Endothelial cell (in vitro differentiated cells): ENCODE measurements around the gene IZUMO1R. TPM values are rescaled to one million over a fixed set of nuclear protein-coding genes. Genes with fewer than 3 reads are reported as not detected.
"Not testable (repeated sequence)": the region's sequence is repeated elsewhere in the genome, so short reads cannot be mapped to it uniquely, and the experiment has no call there.

Source experiments
- DNase-seq: peaks from one replicate; pipeline ENCODE4 v3.0.0; 2021; ENCODE audit warnings: low spot score
- H3K27ac Mint-ChIP-seq: one replicate; pipeline ENCODE4 v1.8.0; 2021; ENCODE audit warnings: mixed read lengths, inconsistent platforms; ENCODE audit not compliant: unreplicated experiment
- H3K27me3 Mint-ChIP-seq: one replicate; pipeline ENCODE4 v1.8.0; 2021; ENCODE audit warnings: mild to moderate bottlenecking, moderate library complexity, mixed read lengths, inconsistent platforms; ENCODE audit not compliant: unreplicated experiment
- H3K36me3 Mint-ChIP-seq: one replicate; pipeline ENCODE4 v1.8.0; 2021; ENCODE audit warnings: mild to moderate bottlenecking, low read depth, mixed read lengths, inconsistent platforms; ENCODE audit not compliant: unreplicated experiment
- H3K4me1 Mint-ChIP-seq: one replicate; pipeline ENCODE4 v1.8.0; 2021; ENCODE audit warnings: mild to moderate bottlenecking, mixed read lengths, inconsistent platforms; ENCODE audit not compliant: unreplicated experiment
- H3K4me3 Mint-ChIP-seq: one replicate; pipeline ENCODE4 v1.8.0; 2021; ENCODE audit warnings: mild to moderate bottlenecking, mixed read lengths, inconsistent platforms; ENCODE audit not compliant: unreplicated experiment
- H3K9me3 Mint-ChIP-seq: one replicate; pipeline ENCODE4 v1.8.0; 2021; ENCODE audit warnings: mixed read lengths, inconsistent platforms; ENCODE audit not compliant: unreplicated experiment
- CTCF ChIP-seq: fragments of 200-600 bp; sonication (generic); IDR thresholded peaks from one replicate; pipeline ENCODE4 v1.5.0; 2021; ENCODE audit warnings: antibody characterized with exemption; ENCODE audit not compliant: unreplicated experiment
- total RNA-seq: library from RNA; stranded (reverse); fragmentation: NEBNext Ultra II Directional; extraction: Animal tissue kit (Norgen Biotek cat#: 25700); gene quantifications from one replicate; pipeline ENCODE4 v1.2.1, GENCODE V29; 2021; ENCODE audit not compliant: unreplicated experiment

Gene IZUMO1R
- total RNA-seq, 1 donor from 2014 or later = not detected

DNA sequence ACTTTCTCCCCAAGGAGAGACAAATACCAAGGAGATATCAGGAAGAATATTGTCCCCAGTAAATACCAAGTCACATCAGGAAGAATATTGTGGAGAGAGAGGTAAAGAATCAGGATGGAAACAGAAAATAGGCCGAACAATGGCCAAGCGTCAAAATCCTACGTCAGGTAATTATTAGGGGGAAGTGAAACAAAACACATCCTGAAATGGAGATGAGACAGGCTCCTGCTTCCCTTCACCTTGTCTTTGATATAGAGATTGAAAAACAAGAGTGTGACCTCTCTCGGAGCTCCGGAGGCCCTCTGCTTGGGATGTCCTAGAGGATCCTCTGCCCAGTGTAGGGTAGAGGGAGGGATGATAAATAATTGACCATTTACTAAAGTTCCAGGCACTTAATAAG lies 27.4 kb upstream of the IZUMO1R start:
- no peaks in the 10 kb centered on the region for H3K9me3 Mint-ChIP-seq
- no peaks in the 10 kb centered on the region for H3K36me3 Mint-ChIP-seq
- H3K27ac Mint-ChIP-seq = no peak overlapping the region
- TF ChIP-seq CTCF = no peak
- no peaks in the 10 kb centered on the region for H3K4me1 Mint-ChIP-seq
- no peaks in the 10 kb centered on the region for H3K27me3 Mint-ChIP-seq
- no peak for DNase-seq
- no peak overlapping the region for H3K4me3 Mint-ChIP-seq

GRCh38 chr11:94278207-94278606 lies 26.2 kb upstream of the IZUMO1R start:
- H3K4me3 Mint-ChIP-seq, H3K9me3 Mint-ChIP-seq, DNase-seq, H3K36me3 Mint-ChIP-seq, H3K4me1 Mint-ChIP-seq, H3K27ac Mint-ChIP-seq, H3K27me3 Mint-ChIP-seq: not testable (repeated sequence)

GRCh38 chr11:94279996-94280395 lies 24.4 kb upstream of the IZUMO1R start:
- Mint-ChIP-seq H3K27ac (no peak overlapping the region), H3K4me3 (no peak overlapping the region), H3K27me3 (no peaks in the 10 kb centered on the region), H3K36me3 (no peaks in the 10 kb centered on the region), H3K4me1 (no peaks in the 10 kb centered on the region), H3K9me3 (no peaks in the 10 kb centered on the region)
- DNase-seq = no peak
- TF ChIP-seq CTCF = no peak

GRCh38 chr11:94281324-94281723 lies 23.1 kb upstream of the IZUMO1R start:
- no peaks in the 10 kb centered on the region for H3K36me3 Mint-ChIP-seq
- H3K27me3 Mint-ChIP-seq = no peaks in the 10 kb centered on the region
- TF ChIP-seq CTCF = no peak
- H3K9me3 Mint-ChIP-seq = no peaks in the 10 kb centered on the region
- H3K4me1 Mint-ChIP-seq = no peaks in the 10 kb centered on the region
- no peak overlapping the region for H3K27ac Mint-ChIP-seq
- no peak overlapping the region for H3K4me3 Mint-ChIP-seq
- DNase-seq = no peak

GRCh38 chr11:94283678-94284077 lies 20.7 kb upstream of the IZUMO1R start:
- no peaks in the 10 kb centered on the region for H3K9me3 Mint-ChIP-seq
- no peak overlapping the region for H3K4me3 Mint-ChIP-seq
- DNase-seq = no peak
- no peaks in the 10 kb centered on the region for H3K36me3 Mint-ChIP-seq
- H3K4me1 Mint-ChIP-seq = no peaks in the 10 kb centered on the region
- no peaks in the 10 kb centered on the region for H3K27me3 Mint-ChIP-seq
- no peak overlapping the region for H3K27ac Mint-ChIP-seq
- no peak for TF ChIP-seq CTCF

DNA sequence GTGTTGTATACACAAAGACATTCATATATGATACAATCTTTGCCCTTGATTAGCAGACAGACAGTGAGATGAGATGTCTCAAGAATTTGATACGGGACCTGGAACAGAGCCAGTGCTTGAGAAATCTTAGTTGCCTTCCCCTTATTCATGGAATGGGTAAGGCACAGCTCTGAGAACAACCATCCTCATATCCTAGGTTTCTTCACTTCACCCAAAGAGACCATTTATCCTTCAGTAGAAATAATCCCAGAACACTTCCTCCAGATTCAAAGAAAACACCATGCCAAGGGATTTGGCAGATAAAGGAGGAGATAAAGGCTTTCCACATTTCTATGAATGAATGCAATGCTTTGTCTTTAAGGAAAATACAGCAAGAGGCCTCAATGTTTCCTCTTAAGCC lies 8.8 kb upstream of the IZUMO1R start:
- H3K9me3 Mint-ChIP-seq = no peaks in the 10 kb centered on the region
- no peaks in the 10 kb centered on the region for H3K4me1 Mint-ChIP-seq
- no peak overlapping the region for H3K27ac Mint-ChIP-seq
- no peak overlapping the region for H3K4me3 Mint-ChIP-seq
- H3K27me3 Mint-ChIP-seq = no peaks in the 10 kb centered on the region
- no peak for DNase-seq
- H3K36me3 Mint-ChIP-seq = no peaks in the 10 kb centered on the region
- no peak for TF ChIP-seq CTCF
